Glutamatergic neuron (in vitro differentiated cells): ENCODE data around the gene TEX2. TPM values are rescaled to one million over a fixed set of nuclear protein-coding genes. Genes with fewer than 3 reads are reported as not detected.

ENCODE experiments used
- DNase-seq: peaks from one replicate; pipeline ENCODE4 v3.0.0; 2022
- H3K27ac Mint-ChIP-seq: one replicate; pipeline ENCODE4 v1.8.0; 2020; ENCODE audit warnings: mild to moderate bottlenecking, mixed read lengths, inconsistent platforms; ENCODE audit not compliant: unreplicated experiment
- H3K27me3 Mint-ChIP-seq: one replicate; pipeline ENCODE4 v1.8.0; 2020; ENCODE audit warnings: mild to moderate bottlenecking, moderate library complexity, mixed read lengths, inconsistent platforms; ENCODE audit not compliant: unreplicated experiment
- H3K36me3 Mint-ChIP-seq: one replicate; pipeline ENCODE4 v1.8.0; 2020; ENCODE audit warnings: mild to moderate bottlenecking, mixed read lengths, inconsistent platforms; ENCODE audit not compliant: unreplicated experiment
- H3K4me1 Mint-ChIP-seq: one replicate; pipeline ENCODE4 v1.8.0; 2020; ENCODE audit warnings: mild to moderate bottlenecking, low read depth, mixed read lengths, inconsistent platforms; ENCODE audit not compliant: unreplicated experiment
- H3K4me3 Mint-ChIP-seq: one replicate; pipeline ENCODE4 v1.8.0; 2020; ENCODE audit warnings: mild to moderate bottlenecking, mixed read lengths, inconsistent platforms; ENCODE audit not compliant: unreplicated experiment
- H3K9me3 Mint-ChIP-seq: one replicate; pipeline ENCODE4 v1.8.0; 2020; ENCODE audit warnings: mild to moderate bottlenecking, moderate library complexity, mixed read lengths, inconsistent platforms; ENCODE audit not compliant: unreplicated experiment
- CTCF ChIP-seq: fragments of 200-600 bp; sonication (generic); IDR thresholded peaks from one replicate; pipeline ENCODE4 v1.5.0; 2021; ENCODE audit not compliant: partially characterized antibody, unreplicated experiment
- total RNA-seq: library from RNA; stranded (reverse); fragmentation: NEBNext Ultra II Directional; extraction: Animal tissue kit (Norgen Biotek cat#: 25700); gene quantifications from one replicate; pipeline ENCODE4 v1.2.1, GENCODE V29; 2021; ENCODE audit not compliant: unreplicated experiment

Gene TEX2
- total RNA-seq, 1 donor from 2014 or later = 11.7 TPM

- no peak for DNase-seq
- H3K36me3 Mint-ChIP-seq = no peaks in the 10 kb centered on the region
- TF ChIP-seq CTCF = no peak
- H3K9me3 Mint-ChIP-seq = peaks cover 8% of the 10 kb centered on the region
- peaks cover 6% of the 10 kb centered on the region for H3K27me3 Mint-ChIP-seq
- no peak overlapping the region for H3K4me3 Mint-ChIP-seq
- peaks cover 7% of the 10 kb centered on the region for H3K4me1 Mint-ChIP-seq
- H3K27ac Mint-ChIP-seq = no peak overlapping the region
Observed at GRCh38 chr17:64260886-64261285, 2.2 kb downstream of the TEX2 start.

GRCh38 chr17:64259922-64260321, 3.1 kb downstream of the TEX2 start:
- H3K36me3 Mint-ChIP-seq = no peaks in the 10 kb centered on the region
- H3K4me1 Mint-ChIP-seq = peaks cover 7% of the 10 kb centered on the region
- no peak for DNase-seq
- TF ChIP-seq CTCF = no peak
- H3K27me3 Mint-ChIP-seq = peaks cover 6% of the 10 kb centered on the region
- H3K4me3 Mint-ChIP-seq = no peak overlapping the region
- no peak overlapping the region for H3K27ac Mint-ChIP-seq
- peaks cover 8% of the 10 kb centered on the region for H3K9me3 Mint-ChIP-seq

GRCh38 chr17:64259426-64259825, 3.6 kb downstream of the TEX2 start:
- no peak for DNase-seq
- Mint-ChIP-seq H3K4me1 (peaks cover 7% of the 10 kb centered on the region), H3K27me3 (peaks cover 6% of the 10 kb centered on the region), H3K27ac (no peak overlapping the region), H3K4me3 (no peak overlapping the region), H3K9me3 (peaks cover 8% of the 10 kb centered on the region), H3K36me3 (no peaks in the 10 kb centered on the region)
- TF ChIP-seq CTCF = no peak

GRCh38 chr17:64256913-64257807, 5.9 kb downstream of the TEX2 start:
- H3K27ac Mint-ChIP-seq = no peak overlapping the region
- no peaks in the 10 kb centered on the region for H3K36me3 Mint-ChIP-seq
- peaks cover 9% of the 10 kb centered on the region for H3K4me1 Mint-ChIP-seq

More at GRCh38 chr17:64256913-64257807, 5.9 kb downstream of the TEX2 start:
- DNase-seq = no peak
- H3K9me3 Mint-ChIP-seq = peaks cover 2% of the 10 kb centered on the region
- no peak for TF ChIP-seq CTCF
- H3K27me3 Mint-ChIP-seq = no peaks in the 10 kb centered on the region
- H3K4me3 Mint-ChIP-seq = no peak overlapping the region
